ENCODE measurements around the gene SNRK.
A peak's percentile ranks its signal among the peaks of the same experiment; 100 is the strongest.

The SNRK gene, protein sequence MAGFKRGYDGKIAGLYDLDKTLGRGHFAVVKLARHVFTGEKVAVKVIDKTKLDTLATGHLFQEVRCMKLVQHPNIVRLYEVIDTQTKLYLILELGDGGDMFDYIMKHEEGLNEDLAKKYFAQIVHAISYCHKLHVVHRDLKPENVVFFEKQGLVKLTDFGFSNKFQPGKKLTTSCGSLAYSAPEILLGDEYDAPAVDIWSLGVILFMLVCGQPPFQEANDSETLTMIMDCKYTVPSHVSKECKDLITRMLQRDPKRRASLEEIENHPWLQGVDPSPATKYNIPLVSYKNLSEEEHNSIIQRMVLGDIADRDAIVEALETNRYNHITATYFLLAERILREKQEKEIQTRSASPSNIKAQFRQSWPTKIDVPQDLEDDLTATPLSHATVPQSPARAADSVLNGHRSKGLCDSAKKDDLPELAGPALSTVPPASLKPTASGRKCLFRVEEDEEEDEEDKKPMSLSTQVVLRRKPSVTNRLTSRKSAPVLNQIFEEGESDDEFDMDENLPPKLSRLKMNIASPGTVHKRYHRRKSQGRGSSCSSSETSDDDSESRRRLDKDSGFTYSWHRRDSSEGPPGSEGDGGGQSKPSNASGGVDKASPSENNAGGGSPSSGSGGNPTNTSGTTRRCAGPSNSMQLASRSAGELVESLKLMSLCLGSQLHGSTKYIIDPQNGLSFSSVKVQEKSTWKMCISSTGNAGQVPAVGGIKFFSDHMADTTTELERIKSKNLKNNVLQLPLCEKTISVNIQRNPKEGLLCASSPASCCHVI

DNA sequence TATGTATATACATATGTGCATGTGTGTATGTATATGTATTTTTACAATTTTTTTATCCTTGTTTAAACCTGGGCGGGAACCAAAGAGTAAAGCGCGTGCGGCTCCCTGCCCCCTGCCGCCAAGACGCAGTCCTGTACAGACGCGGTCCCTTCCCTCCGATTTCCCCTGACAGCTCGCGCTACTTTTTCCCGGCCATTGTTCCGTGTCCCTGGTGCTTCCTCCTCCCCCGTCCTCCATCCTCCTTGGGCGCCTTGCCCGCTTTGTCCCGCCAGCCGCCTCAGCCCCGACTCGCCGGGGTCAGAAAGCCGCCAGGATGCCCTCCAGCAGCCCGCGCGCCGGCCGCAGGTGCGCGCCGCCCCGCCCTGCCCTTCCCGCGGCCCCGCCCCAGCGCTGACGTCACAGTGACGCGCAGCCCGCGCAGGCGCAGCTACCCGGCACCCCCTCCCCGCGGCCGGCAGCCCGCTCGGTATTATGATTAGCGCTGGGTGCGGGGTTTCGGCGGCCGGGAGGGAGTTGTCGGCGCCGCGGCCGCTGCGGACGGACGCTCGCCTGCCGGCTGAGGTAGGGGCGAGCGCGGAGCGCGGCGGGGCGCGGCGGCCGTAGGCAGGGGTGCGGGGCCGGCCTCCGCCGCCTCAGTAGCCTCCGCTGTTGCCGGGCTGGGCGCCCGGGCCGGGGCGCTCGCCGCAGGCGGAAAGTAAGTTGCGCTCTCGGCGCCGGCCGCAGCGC lies at the start of gene SNRK:
Gene SNRK (plus strand): TSS at position 426 of the 726 bp plus-strand sequence. CDS start 16,664 bp downstream, outside the sequence.
- peak; percentile 86 for DNase-seq

DNA sequence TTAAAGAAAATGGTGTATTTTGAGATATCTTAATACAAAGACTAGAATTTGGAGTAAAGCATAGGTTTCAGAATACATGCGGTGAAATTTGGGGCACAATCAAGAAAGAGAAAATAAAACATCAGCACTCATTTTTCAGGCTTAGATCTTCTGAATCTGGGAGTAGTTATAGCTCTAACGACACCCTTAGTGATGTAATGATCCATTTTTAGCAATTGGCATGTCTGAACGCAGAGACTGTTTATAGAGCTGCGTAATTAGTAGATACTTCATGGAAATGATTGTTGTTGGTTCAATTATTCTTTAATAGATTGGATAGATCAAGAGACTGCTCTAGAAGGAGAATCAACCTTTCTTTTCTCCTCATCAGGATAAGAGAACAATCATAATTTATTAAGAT lies 47.5 kb upstream of the SNRK start:
- no peak for DNase-seq

DNA sequence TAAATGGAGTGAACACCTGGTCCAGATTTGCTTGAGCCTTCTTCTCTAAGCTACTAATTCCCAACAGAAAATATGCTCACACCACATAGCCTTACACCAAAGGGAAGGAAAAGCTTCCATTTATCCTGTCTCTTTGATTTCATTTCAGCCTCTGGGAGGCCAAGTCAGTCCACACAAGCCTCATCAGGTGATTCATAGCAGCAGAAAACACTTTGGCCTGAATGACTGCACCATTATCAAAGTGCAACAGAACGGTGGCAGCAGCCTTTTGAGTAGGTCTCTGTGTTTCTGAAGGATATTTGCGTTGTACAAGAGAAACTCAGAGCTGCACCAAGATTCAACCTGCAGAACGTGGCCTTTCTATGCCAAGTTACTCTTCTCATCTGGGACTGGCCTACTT lies 46.6 kb upstream of the SNRK start:
- no peak for DNase-seq

DNA sequence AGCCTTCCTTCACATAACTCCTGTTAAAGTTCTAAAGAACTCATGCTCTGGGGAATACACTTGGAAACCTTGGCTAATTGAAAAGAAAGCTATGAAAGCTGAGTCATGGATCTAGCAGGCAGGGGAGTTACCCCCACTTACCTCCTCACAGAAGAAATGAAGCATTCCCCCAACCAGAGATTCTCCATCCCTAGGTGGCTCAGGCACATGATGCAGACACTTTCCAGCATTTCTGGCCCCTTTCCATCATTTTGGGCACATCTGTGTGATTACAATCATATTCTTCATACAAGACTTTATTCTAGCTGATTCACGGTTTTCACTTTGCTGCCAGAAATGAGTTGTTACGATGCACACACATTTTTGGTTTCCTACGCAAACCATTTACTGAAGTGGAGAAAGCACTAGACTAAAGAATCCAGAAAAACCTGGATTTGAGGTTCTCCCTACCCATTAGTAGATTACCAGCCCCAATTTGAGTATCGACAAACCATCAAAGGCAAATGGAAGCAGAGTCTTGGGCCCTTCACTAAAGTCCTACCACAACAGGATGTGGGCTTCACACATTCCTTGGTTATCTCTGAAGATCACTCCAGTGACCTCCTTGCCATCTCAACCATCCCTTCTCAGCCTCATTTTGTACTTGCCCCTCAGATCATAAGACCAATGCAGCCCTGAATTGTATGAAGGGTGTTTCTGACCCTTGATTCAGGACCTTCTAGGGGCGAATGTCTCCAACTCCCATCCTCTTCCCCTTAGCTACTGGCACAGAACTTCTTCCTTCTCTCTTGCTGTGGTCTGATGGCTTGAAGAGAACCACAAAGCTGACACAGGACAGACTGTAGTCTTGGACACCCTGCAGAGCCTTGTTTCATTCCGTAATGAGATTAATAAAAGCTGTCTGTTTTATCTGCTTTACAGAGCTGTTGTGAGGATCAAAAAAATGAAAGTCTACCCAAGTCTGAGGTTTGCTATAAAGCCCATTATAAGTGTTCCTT lies 42.5 kb upstream of the SNRK start:
- DNase-seq = no peak

DNA sequence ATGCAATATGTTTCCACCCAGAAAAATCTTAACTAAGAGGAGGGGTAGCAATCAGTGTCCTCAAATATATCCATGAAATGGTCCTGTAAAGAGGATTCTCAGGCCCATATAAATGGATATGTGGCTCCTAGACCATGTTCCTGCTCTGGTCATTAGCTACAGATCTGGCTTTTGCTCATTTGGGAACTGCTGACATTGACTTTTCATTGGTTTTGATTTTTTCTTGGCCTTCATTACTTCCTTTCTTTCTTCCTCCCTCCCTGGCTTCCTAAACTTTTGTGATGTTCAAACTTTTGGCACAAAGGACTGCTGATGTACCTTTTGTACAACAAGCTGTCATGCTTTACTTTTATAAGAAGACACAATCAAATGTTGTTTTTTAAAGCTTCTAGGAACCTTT lies 41.6 kb upstream of the SNRK start:
- no peak for DNase-seq

DNA sequence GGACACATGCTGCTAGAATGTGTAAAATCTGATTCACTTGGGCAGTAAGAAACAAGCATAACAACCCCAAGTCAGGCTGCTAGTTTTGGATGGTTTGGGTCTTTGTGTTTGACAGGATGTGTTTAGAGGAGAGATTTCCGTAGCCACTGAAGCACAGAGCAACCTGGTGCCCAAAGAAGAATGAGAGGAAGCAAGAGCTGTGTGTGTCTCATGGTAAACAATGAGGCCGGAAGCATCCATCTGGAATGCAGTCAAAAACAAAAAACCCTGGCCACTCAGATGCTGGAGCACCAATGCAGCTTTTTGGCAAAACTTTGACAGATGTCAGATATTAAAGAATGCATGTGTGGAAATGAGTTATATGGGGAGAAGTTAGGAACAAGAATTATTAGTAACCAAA lies 39.4 kb upstream of the SNRK start:
- no peak for DNase-seq

DNA sequence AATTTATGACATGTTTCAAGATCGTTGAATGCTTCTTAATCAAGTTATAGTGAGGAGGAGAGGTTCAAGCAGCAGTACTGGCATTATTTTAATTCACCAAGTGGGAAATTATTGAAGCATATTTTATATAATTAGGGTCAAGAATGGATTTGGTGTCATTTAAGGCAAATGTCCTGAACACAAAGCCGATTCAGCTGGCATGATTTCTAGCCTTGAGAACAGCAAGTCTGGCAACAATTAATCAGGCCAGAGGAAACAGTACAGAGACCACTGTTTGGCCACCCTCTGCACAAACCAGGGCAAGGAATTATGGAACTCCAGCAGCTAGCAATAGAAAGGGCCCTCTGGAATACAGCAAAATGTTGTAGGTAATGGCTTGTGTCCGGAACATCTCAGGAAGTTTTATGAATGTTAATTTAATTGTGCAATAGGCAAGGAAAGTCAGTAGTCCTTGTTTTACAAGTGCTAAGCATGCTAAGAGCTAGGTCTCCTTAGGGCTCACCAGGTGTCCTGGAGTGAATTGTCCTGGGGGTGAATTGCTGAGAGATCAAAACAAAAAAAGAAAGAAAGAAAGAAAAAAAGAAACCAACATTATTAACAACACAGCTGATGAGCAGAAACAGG lies 38.7 kb upstream of the SNRK start:
- DNase-seq = no peak

DNA sequence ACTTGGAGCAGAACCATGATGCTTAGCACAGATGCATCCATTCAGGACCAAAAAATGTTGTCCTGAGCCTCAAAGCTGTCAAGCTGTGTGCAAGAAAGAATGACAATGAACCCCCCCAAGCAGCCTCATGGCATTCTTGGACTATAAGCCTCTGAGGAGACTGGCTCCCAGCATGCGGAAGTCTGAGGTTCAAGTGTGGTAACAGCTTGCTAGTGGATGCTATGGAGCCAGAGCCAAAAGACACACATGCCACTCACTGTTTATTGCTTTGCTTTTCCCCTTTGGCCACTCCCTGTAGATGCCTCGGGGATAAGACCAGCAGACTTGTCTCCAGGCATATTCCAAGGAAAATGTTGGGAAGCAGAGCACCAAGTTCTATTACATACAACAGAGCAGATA lies 38.2 kb upstream of the SNRK start:
- DNase-seq = no peak

DNA sequence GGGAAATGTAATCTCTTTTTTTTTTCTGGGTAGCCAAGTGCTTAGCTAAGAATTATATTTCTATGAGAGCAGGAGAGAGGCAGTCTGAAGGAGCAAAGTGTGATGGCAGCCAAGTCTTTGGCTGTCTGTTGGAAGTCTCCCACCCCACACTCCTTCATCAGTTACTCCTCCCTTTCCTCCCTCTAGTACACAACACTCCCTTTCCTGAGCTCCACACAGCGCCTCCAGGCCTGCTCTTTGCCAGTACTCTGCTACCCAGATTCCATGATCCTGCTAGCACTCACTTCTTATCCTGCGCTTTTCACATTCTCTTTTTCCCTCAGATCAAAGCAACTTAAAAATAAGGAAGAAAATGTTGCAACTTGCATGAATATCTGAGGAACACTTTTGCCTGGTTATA lies 37.4 kb upstream of the SNRK start:
- no peak for DNase-seq

DNA sequence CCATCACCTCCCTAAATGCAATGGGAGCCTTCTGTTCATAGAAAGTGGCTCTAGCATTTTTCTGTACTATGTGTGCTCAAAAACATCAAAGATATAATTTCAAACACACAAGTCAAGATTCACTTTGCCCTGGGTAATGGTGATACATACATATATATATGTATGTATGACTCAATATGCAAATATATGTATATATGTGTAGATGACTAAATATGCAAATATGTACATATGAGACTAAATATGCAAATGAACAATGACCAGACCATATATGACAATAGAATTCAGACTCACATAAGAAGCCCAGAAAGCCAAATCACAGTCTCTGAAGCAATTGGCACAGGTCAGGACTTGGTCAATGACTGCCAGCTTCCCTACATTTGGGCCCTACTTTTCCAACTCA lies 36.9 kb upstream of the SNRK start:
- DNase-seq = no peak

DNA sequence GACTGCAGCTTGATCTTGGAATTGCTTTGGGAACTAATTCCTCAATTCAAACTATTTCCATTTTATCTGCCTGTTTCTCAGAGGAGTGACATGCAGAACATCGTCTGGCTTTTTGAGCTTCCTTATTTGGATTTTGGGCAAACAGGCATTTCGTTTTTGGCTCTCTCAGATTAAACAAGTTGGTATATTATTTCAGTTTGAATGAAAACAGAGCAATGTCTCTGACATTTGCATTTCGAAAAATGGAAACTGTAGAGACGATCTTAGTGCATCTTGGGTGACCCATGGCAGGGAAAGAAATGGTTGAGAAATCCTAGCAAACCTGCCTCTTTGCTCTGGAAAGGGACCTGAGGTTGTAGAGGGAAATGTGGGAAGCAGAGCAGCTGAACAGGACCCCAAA lies 33.0 kb upstream of the SNRK start:
- DNase-seq = no peak

DNA sequence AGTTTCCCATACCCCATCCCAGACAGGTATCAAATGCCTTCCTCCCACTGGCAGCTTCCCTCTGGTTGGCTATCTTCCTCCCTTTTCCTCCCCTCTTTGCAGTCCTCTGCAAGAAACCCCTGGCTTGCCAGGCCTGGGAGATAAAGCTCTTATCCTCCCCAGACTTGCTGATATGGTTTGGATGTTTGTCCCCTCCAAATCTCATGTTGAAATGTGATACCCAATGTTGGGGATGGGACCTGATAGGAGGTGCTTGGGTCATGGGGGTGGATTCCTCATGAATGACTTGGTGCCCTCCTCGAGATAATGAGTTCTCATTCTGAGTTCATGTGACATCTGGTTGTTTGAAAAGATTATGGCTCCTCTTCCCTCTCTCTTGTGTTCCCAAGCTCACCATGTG lies 32.2 kb upstream of the SNRK start:
- no peak for DNase-seq

DNA sequence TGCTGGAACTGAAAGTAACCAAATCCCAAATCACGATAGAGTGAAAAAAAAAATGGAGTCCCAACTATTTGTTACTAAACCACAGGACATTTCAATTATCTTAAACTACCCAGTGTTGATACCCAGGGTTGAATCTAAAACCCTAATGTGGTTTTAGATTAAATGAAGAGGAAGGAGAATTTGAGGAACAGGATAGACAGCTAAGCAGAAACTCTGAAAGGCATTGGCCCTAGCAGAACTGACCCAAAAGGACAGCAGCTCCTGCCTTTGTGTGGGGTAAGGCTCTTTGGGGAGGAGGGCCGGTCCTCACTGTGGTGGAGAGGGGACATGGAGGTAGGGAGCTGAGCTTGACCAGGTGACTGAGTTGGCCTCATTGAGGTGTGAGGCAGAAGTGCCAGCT lies 30.7 kb upstream of the SNRK start:
- no peak for DNase-seq

DNA sequence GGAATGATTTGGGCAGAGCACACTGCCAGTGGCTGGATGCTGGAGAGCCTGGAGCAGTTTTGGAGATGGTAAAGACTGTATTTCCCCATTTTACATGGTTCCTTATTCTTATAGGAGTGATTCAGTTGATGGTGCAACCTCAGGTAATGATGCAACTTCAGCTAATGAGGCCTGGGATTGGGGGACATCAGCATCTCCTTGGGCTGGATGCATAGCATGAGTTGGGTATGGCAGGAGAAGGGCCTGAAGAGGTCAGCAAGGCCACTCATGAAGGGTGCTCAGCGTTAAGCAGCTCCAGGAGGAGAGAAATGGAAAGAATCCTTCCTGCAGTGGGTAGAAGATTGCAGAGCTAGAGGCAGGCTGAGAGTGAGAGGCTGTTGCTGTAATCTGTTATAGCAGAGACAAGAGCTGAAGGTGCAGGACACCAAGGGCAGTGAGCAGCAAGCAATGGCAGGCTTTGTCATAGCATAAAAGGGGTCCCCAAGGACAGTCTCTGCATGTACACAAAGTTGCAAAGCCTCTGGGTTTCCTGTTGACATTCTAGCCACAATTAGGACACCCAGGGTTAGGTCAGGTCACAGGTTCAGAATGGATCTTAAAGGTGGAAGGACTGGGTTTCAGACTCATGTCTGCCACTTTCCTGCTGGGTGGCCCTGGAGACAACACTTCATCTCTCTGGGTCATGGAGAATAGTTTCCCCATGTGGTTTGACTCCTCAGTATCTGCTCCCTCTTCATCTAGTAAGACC lies 29.5 kb upstream of the SNRK start:
- DNase-seq = no peak

DNA sequence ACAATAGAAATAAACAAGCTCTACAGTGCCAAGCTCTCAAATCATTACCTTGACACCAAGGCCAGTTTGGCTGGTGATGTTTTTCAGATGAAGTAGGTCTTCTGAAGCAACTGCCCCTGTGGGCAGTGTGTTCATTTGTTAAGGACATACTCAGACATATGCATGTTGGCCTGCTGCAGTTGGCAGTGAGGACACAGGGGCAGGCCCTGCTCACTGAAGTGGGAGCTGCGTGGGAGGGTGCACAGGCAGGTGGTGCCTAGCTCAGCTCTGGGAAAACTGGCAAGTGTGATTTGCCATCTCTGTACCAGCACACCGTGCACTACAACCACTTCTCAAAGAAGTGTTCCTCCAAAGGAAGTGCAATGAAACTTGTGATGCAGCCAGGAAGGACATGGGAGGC lies 28.5 kb upstream of the SNRK start:
- no peak for DNase-seq

DNA sequence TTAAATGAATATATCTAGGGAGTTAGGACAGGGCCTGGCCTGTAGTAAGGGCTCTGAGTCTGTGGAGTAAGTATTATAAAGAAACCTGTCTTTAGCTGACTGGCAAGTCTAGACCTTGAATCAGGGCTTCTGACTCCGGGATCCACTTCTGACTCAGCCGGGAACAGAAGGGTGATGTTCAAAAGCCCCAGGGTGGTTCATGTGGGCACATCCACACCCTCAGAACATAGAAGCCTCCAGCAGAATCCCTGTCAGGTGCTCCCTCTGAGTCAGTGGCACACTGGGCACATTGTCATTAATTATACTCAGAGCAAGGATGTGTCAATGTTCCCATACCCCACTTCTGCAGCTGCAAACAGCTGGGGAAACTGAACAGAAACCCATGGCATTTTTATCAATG lies 26.7 kb upstream of the SNRK start:
- DNase-seq = peak; percentile 15

DNA sequence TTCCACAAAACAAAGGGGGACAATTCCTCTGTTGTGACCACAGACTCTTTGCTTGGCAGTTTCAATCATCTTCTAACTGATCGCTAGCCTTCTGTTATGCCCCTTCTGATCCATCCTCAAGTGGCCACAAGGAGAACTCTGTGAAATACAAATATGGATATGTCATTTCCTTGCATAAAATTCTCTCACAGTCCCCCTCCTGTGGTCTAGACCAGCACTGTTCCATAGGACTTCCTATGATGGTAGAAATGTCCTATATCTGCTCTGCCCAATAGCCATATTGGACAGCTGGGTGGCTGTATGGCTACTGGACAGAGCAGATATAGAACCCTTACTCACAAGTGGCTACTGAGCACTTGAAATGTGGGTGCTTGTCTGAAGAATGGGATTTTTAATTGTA lies 25.9 kb upstream of the SNRK start:
- DNase-seq = no peak

DNA sequence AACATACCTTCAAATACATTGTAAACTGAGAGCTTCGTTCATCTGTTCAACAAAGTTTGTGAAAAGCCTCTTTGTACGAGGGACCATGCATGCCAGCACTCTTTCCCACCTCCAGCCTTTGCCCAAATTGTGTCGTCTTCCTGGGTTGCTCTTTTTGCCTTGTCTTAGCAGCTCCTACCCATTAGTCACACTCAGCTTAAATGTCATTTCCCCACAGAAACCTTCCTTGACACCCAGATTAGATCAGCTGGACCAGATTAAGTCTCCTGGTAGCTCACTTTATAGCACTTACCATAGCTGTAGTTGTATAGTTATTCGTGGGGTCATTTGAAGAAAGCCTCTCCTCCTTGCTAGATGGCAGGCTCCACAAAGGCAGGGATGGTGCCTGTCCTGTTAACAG lies 24.1 kb upstream of the SNRK start:
- no peak for DNase-seq

DNA sequence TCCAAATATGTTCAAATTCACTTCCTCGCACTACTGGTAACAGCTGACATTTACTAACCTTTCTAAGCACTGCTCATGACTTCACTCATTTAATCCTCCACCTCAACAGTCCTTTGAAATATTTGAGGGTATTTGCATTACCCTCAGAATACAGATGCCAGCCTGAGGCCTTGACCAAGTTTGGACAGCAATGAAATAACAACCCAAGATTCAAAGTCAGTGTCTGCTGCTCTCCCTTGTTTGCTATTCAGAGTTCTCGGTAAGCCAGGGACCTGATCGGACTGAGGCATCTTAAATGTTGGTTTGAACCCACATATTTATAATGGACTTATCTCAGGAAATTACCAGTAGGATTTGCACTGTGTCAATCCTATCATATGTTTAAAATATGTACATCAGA lies 19.9 kb upstream of the SNRK start:
- DNase-seq = no peak

DNA sequence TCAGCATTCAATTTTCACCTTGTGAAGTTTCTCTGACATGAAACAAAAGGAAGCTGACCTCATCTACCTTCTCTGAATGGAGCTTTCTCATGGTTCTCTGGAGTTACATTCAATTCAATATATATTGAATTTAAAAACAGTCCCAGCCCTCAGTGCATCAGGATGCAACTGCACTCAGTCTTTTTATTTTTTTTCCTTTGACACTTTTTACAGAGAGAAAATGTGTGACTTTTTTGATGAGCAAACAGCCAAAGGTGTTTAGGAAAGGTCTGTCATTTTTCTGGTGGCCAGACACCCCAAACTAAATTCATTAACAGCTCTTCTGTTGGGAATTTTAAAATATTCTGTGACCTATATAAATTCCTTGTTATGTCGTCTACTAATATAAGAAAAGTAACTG lies 19.3 kb upstream of the SNRK start:
- no peak for DNase-seq

DNA sequence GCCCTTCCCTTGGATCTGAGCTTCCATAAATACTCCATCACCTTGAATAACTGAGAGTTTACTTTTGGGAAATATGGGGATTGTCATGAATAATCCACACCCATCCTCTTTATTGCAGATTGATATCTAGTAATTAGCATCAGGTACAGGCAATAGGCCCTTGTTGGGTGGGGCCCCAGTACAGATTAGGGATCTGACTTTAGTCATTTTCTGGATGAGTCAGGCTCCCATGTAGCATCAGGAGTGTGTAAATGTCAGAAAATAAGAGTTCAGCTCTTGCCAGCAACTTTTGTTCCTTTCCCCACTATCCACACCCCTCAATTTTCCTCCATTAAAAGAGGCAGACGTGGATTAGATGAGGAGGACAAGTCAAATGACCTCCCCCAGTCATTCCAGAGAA lies 17.7 kb upstream of the SNRK start:
- no peak for DNase-seq
